ENCODE data around the gene SMC4. TPM values are rescaled to one million over a fixed set of nuclear protein-coding genes. Genes with fewer than 3 reads are reported as not detected.

Gene SMC4
- total RNA-seq, 1 donor from 2014 or later = 5.0 TPM

DNA sequence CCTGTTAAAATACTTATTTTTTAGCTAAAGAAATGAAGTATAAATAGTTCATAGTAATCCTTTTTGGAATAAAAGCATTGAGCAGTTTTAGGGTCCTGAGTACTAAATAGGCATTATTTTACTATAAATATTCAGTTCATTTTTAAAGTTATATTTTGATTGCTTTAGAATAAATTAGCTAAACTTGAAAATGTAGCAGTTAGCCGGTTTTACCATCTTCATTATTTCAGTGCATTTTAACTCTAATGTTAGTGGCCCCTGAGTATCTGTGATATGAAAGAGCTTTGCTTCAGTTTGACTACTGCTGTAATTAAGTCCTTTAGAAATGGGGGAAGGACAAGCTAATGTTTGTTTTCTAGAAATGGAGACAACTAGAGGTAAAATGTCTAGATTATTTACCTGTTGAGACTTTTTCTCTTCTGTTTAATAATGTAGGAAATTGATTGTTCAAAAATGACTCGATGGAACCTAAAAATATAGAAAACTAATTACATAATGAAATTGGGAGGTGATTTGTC lies 3.6 kb downstream of the SMC4 start:
- peak overlapping the region; percentile 84 to 87 for H3K27ac ChIP-seq
- no peaks in the 10 kb centered on the region for H3K9me3 ChIP-seq
- no peaks in the 10 kb centered on the region for H3K36me3 ChIP-seq
- peak overlapping the region; percentile 64 to 73 for H3K4me3 ChIP-seq
- no peaks in the 10 kb centered on the region for H3K27me3 ChIP-seq
- DNase-seq (ENCODE audit: low spot score in 2 of 2) = no peak
- H3K4me1 ChIP-seq = peaks cover 0 to 8% of the 10 kb centered on the region in 2 donors
- TF ChIP-seq, protein P1, sequence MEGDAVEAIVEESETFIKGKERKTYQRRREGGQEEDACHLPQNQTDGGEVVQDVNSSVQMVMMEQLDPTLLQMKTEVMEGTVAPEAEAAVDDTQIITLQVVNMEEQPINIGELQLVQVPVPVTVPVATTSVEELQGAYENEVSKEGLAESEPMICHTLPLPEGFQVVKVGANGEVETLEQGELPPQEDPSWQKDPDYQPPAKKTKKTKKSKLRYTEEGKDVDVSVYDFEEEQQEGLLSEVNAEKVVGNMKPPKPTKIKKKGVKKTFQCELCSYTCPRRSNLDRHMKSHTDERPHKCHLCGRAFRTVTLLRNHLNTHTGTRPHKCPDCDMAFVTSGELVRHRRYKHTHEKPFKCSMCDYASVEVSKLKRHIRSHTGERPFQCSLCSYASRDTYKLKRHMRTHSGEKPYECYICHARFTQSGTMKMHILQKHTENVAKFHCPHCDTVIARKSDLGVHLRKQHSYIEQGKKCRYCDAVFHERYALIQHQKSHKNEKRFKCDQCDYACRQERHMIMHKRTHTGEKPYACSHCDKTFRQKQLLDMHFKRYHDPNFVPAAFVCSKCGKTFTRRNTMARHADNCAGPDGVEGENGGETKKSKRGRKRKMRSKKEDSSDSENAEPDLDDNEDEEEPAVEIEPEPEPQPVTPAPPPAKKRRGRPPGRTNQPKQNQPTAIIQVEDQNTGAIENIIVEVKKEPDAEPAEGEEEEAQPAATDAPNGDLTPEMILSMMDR (IDR thresholded peaks at IDR 0.05) = no peak
- intact Hi-C loops (cut with DNase I) = loop anchor here (5.0 kb wide), 2 partner anchors 354 to 819 kb away; partner anchors contain the start of genes NMD3 and PPM1L

DNA sequence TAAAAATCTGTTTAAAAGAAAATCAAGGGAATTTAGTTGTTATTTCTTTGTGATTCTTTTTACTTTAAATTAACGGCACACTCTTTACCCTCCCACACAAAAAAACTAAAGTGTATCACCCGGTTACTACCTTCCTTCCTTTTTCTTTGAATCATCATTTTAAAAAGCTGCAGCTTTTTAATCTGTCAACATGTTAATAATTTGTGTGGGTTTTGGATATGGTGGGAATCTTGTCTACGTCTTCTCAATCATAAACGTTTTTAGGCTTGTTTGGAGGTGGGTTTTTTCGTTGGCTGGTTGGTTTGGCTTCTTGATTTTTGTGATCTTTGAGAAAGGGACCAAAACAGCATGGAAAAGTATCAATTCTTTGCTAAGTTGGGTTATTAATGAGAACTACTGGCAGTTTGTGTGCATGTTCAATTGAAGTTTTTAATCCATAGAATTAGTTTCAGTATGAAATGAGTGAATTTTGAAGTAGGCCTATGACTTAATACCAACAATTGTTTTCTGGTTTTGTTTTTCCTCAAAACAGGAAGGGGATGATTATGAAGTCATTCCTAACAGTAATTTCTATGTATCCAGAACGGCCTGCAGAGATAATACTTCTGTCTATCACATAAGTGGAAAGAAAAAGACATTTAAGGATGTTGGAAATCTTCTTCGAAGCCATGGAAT lies 4.5 kb downstream of the SMC4 start:
- Histone ChIP-seq H3K27ac (peak overlapping the region; percentile 62 to 87), H3K36me3 (no peaks in the 10 kb centered on the region), H3K4me1 (peaks cover 0 to 3% of the 10 kb centered on the region in 2 donors), H3K4me3 (peak overlapping the region; percentile 13 to 73), H3K9me3 (no peaks in the 10 kb centered on the region), H3K27me3 (no peaks in the 10 kb centered on the region)
- TF ChIP-seq, protein P1 (IDR thresholded peaks at IDR 0.05) = no peak
- intact Hi-C loops (cut with DNase I) = loop anchor here (5.0 kb wide), 2 partner anchors 353 to 818 kb away; partner anchors contain the start of genes NMD3 and PPM1L
- DNase-seq (ENCODE audit: low spot score in 2 of 2) = no peak

GRCh38 chr3:160409812-160410610 lies 10.6 kb downstream of the SMC4 start:
- DNase-seq (ENCODE audit: low spot score in 2 of 2) = no peak
- Histone ChIP-seq H3K4me1 (no peaks in the 10 kb centered on the region), H3K27ac (no peak overlapping the region), H3K9me3 (no peaks in the 10 kb centered on the region), H3K36me3 (no peaks in the 10 kb centered on the region), H3K27me3 (no peaks in the 10 kb centered on the region), H3K4me3 (no peak overlapping the region)
- intact Hi-C loops (cut with DNase I) = loop anchor here (5.0 kb wide), 1 partner anchor 378 kb away; no protein-coding TSS in a partner anchor
- TF ChIP-seq, protein P1 (IDR thresholded peaks at IDR 0.05) = no peak

- Histone ChIP-seq H3K36me3 (peaks cover 2 to 11% of the 10 kb centered on the region in 2 donors), H3K9me3 (no peaks in the 10 kb centered on the region), H3K27ac (no peak overlapping the region), H3K4me3 (no peak overlapping the region), H3K4me1 (no peaks in the 10 kb centered on the region), H3K27me3 (no peaks in the 10 kb centered on the region)
- no peak for DNase-seq (ENCODE audit: low spot score in 2 of 2)
- intact Hi-C loops (cut with DNase I) = loop anchor here (2.0 to 5.0 kb wide), 2 partner anchors 250 to 380 kb away; no protein-coding TSS in a partner anchor
- TF ChIP-seq, protein P1 (IDR thresholded peaks at IDR 0.05) = no peak
Measured at GRCh38 chr3:160412477-160412876, 13.0 kb downstream of the SMC4 start.

GRCh38 chr3:160413613-160414248 lies 14.3 kb downstream of the SMC4 start:
- intact Hi-C loops (cut with DNase I) = loop anchor here (2.0 to 5.0 kb wide), 2 partner anchors 251 to 381 kb away; no protein-coding TSS in a partner anchor
- Histone ChIP-seq H3K4me1 (no peaks in the 10 kb centered on the region), H3K27ac (no peak overlapping the region), H3K9me3 (no peaks in the 10 kb centered on the region), H3K4me3 (no peak overlapping the region), H3K36me3 (peaks cover 2 to 18% of the 10 kb centered on the region in 2 donors), H3K27me3 (no peaks in the 10 kb centered on the region)
- TF ChIP-seq, protein P1 (IDR thresholded peaks at IDR 0.05) = peak; percentile 52 to 86 (median 83)
- peak in 1 of 2 donors; percentile 68 for DNase-seq (ENCODE audit: low spot score in 2 of 2)
